Gastroesophageal sphincter (tissue), 4 donors: ENCODE measurements around the gene GSTM5. TPM values are rescaled to one million over a fixed set of nuclear protein-coding genes. Genes with fewer than 3 reads are reported as not detected.
A peak's percentile ranks its signal among the peaks of the same experiment; 100 is the strongest.
"Not testable (repeated sequence)": the region's sequence is repeated elsewhere in the genome, so short reads cannot be mapped to it uniquely, and the experiment has no call there.

Experiments
- ATAC-seq: fragments of 150-250 bp; one replicate; pipeline ENCODE4 v1.9.1; 2016; ENCODE audit warnings: mild to moderate bottlenecking, moderate library complexity
- H3K27ac ChIP-seq, 4 donors: fragments of 200-600 bp; sonication (generic) in 3 of 4; 1 replicate in 3 of 4; 2 replicates in 1 of 4; pipeline ENCODE4 v1.5.1; 2016 to 2019
- H3K27me3 ChIP-seq: fragments of 200-600 bp; sonication (generic); one replicate; pipeline ENCODE4 v1.5.1; 2019
- H3K36me3 ChIP-seq, 2 donors: fragments of 200-600 bp; sonication (generic); one replicate each; pipeline ENCODE4 v1.5.1; 2019; ENCODE audit warnings: control low read depth in 1 of 2
- H3K4me1 ChIP-seq, 3 donors: fragments of 200-600 bp; sonication (generic); 1 replicate in 2 of 3; 2 replicates in 1 of 3; pipeline ENCODE4 v1.5.1; 2016 to 2019; ENCODE audit warnings: control low read depth in 2 of 3
- H3K4me3 ChIP-seq, 2 donors: fragments of 200-600 bp; sonication (generic); one replicate each; pipeline ENCODE4 v1.5.1; 2019; ENCODE audit warnings: mild to moderate bottlenecking in 1 of 2, moderate library complexity in 1 of 2
- H3K9me3 ChIP-seq, 3 donors: fragments of 200-600 bp; sonication (generic); one replicate each; pipeline ENCODE4 v1.5.1; 2017 to 2019; ENCODE audit warnings: control low read depth in 2 of 3
- EP300 ChIP-seq: sonication (generic); formaldehyde crosslinking; IDR thresholded peaks from one replicate; pipeline ENCODE4 v1.6.1; 2017; ENCODE audit warnings: antibody characterized with exemption, mild to moderate bottlenecking
- POLR2A ChIP-seq, 2 donors: fragments of 450-650 bp; IDR thresholded peaks; one replicate each; pipeline ENCODE4 v1.6.1; 2017; ENCODE audit warnings: antibody characterized with exemption in 2 of 2, mild to moderate bottlenecking in 2 of 2, moderate library complexity in 1 of 2
- POLR2AphosphoS5 ChIP-seq: sonication (generic); formaldehyde crosslinking; IDR thresholded peaks from one replicate; pipeline ENCODE4 v1.6.1; 2017; ENCODE audit warnings: antibody characterized with exemption
- WGBS, 2 donors: methylation state at CpG; one replicate each; pipeline ENCODE4 v1.1.5; 2018; ENCODE audit warnings: low coverage in 1 of 2; 5-methylcytosine and 5-hydroxymethylcytosine counted together
- total RNA-seq, 4 donors: library from RNA; depleted of rRNA; stranded (reverse); fragments of >200 nt; gene quantifications; one replicate each; pipeline ENCODE4 v1.1.0, GENCODE V29; 2016
- TF ChIP-seq, protein P1 (sequence below), 4 experiments: fragments of 200-600 bp in 2 of 4; fragments of 450-650 bp in 2 of 4; sonication (generic) in 1 of 4; IDR thresholded peaks; one replicate each; pipeline ENCODE4 v1.5.1; 2017 to 2019; ENCODE audit warnings: antibody characterized with exemption in 4 of 4, mild to moderate bottlenecking in 2 of 4, moderate library complexity in 2 of 4

Gene GSTM5
- total RNA-seq, 4 donors from 2014 or later = 2.7 to 9.2 (median 6.3) TPM

DNA sequence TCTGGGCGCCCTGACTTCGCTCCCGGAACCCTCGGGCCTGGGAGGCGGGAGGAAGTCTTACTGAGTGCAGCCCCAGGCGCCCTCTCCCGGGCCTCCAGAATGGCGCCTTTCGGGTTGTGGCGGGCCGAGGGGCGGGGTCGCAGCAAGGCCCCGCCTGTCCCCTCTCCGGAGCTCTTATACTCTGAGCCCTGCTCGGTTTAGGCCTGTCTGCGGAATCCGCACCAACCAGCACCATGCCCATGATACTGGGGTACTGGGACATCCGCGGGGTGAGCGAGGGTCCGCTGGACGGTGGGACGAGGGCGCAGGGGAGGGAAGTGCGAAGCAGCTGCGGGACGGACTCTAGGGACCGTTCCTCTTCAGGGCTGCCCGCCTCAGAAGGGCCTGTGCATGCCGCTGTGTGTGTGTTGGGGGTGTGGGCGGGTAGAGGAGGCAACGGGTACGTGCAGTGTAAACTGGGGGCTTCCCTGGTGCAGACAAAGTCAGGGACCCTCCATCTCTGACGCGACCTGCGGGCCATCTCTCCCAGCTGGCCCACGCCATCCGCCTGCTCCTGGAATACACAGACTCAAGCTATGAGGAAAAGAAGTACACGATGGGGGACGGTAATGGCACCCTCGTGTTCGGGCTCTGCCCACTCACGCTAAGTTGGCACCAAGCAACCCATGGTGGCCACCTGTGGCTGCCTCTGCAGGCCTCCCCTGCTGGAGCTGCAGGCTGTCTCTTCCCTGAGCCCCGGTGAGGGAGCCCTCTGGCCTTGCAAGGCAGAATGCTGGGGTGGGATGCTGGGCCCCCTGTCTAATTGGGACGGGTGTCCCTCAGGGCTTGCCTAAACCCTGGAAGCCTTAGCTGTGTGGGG, 24.2 kb upstream of the GSTM5 start, which contains the start of gene GSTM1:
TSS of gene GSTM1 (plus strand) at position 177 of the 859 bp plus-strand sequence. CDS start at position 234, 57 bp downstream.
- peak; percentile 98 for ATAC-seq
- no CpG with 5 or more reads among the region's 46 CpGs for WGBS, 2 donors
- Histone ChIP-seq H3K4me1 (no peaks in the 10 kb centered on the region), H3K4me3 (no peak within 1 kb of the TSS), H3K27me3 (no peaks in the 10 kb centered on the region), H3K36me3 (no peaks in the 10 kb centered on the region), H3K9me3 (no peaks in the 10 kb centered on the region), H3K27ac (peak within 1 kb of the TSS in 1 of 4 donors; percentile 80)
- TF ChIP-seq, protein P1, sequence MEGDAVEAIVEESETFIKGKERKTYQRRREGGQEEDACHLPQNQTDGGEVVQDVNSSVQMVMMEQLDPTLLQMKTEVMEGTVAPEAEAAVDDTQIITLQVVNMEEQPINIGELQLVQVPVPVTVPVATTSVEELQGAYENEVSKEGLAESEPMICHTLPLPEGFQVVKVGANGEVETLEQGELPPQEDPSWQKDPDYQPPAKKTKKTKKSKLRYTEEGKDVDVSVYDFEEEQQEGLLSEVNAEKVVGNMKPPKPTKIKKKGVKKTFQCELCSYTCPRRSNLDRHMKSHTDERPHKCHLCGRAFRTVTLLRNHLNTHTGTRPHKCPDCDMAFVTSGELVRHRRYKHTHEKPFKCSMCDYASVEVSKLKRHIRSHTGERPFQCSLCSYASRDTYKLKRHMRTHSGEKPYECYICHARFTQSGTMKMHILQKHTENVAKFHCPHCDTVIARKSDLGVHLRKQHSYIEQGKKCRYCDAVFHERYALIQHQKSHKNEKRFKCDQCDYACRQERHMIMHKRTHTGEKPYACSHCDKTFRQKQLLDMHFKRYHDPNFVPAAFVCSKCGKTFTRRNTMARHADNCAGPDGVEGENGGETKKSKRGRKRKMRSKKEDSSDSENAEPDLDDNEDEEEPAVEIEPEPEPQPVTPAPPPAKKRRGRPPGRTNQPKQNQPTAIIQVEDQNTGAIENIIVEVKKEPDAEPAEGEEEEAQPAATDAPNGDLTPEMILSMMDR (IDR thresholded peaks at IDR 0.05) = no peak
- TF ChIP-seq EP300 = no peak
- TF ChIP-seq POLR2A (IDR thresholded peaks at IDR 0.05) = no peak
- TF ChIP-seq POLR2AphosphoS5 = no peak

DNA sequence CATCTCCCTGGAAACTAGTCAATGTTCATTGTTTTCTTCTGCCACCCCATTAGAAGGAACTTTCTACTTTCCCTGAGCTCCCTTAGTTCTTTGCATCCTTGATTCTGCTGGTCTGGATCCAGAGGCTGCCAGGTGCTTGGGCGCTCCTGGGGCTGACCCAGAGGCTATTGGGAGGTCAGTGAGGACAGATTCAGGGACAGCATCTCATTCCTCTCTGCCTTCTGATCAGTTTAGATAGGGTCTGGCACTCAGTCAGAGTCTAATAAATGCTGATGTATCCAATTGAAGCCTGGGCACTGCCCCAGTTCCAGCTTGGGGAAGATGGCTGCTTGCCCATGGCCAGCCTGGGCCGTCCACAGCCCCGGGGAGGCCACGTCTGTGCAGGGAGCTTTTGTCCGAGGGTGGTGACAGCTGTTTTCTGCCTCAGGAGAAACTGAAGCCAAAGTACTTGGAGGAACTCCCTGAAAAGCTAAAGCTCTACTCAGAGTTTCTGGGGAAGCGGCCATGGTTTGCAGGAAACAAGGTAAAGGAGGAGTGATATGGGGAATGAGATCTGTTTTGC, 22.1 kb upstream of the GSTM5 start:
- Histone ChIP-seq H3K27me3 (no peaks in the 10 kb centered on the region), H3K9me3 (no peaks in the 10 kb centered on the region), H3K36me3 (no peaks in the 10 kb centered on the region), H3K4me3 (no peak overlapping the region), H3K27ac (no peak overlapping the region), H3K4me1 (no peaks in the 10 kb centered on the region)
- whole genome bisulfite sequencing, 2 donors = no CpG with 5 or more reads among the region's 6 CpGs
- TF ChIP-seq, protein P1 (IDR thresholded peaks at IDR 0.05) = no peak
- no peak for ATAC-seq

DNA sequence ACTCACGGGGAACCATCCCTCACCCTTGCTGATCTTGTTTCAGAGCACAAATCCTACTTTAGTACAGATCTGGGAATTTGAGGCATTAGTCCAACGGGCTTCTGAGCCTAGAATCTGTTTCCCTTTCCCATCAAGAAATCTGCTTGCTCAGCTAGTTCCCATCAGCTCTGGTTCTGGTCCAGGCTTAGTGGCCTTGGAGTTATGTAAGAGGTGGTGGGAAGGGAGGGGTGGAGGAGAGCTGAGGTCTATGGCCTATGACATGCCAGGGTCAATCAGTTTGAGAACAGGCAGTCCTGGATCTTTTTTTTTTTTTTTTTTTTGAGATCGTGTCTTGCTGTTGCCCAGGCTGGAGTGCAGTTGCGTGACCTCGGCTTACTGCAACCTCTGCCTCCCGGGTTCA, 20.3 kb upstream of the GSTM5 start:
- Histone ChIP-seq H3K4me3 (no peak overlapping the region), H3K27ac (no peak overlapping the region), H3K27me3 (no peaks in the 10 kb centered on the region), H3K9me3 (no peaks in the 10 kb centered on the region), H3K4me1 (no peaks in the 10 kb centered on the region), H3K36me3 (no peaks in the 10 kb centered on the region)
- TF ChIP-seq POLR2AphosphoS5 = no peak
- TF ChIP-seq, protein P1 (IDR thresholded peaks at IDR 0.05) = no peak
- TF ChIP-seq EP300 = no peak
- no peak for TF ChIP-seq POLR2A (IDR thresholded peaks at IDR 0.05)
- 0% methylated on average over 1 of the region's 6 CpGs; no CpG with 5 or more reads in 1 of the 2 donors for WGBS, 2 donors
- peak; percentile 54 for ATAC-seq

DNA sequence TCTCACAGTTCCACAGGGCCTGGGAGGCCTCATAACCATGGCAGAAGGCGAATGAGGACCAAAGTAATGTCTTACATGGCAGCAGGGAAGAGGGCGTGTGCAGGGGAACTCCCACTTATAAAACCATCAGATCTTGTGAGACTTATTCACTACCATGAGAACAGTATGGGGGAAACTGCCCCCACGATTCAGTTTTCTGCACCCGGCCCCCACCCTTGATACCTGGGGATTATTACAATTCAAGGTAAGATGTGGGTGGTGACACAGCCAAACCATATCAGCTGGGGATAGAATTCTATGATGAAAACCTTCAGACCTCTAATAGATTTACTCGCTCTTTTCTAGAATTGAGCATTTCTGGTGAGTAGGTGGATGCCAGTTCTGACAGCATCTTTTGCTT, 17.7 kb upstream of the GSTM5 start:
- not testable (repeated sequence) for H3K9me3 ChIP-seq, H3K4me1 ChIP-seq, H3K36me3 ChIP-seq, H3K27me3 ChIP-seq, H3K4me3 ChIP-seq, ATAC-seq, H3K27ac ChIP-seq
- 80% methylated on average over 1 of the region's 5 CpGs; no CpG with 5 or more reads in 1 of the 2 donors for WGBS, 2 donors

DNA sequence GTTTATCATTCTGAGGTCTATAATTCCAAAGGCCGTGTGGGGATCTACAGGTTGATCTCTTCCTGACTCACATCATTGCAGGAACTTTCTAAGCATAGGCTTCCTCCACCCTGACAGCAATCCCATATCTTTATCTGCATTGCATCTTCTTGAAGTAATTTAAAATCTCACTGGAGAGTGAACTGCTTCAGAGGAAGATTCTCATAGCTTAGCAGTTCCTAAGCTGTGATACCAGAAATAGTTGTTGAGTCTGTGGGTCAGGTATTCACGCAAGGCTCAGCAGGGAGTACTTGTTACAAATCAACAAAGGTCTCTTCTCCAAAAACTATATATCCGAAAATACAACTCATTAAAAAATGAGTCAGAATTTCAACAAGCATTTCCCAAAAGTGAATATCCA, 16.9 kb upstream of the GSTM5 start:
- H3K27ac ChIP-seq, H3K27me3 ChIP-seq, H3K4me1 ChIP-seq, H3K9me3 ChIP-seq, ATAC-seq, H3K36me3 ChIP-seq, H3K4me3 ChIP-seq: not testable (repeated sequence)
- WGBS, 2 donors = no CpG with 5 or more reads among the region's 3 CpGs

DNA sequence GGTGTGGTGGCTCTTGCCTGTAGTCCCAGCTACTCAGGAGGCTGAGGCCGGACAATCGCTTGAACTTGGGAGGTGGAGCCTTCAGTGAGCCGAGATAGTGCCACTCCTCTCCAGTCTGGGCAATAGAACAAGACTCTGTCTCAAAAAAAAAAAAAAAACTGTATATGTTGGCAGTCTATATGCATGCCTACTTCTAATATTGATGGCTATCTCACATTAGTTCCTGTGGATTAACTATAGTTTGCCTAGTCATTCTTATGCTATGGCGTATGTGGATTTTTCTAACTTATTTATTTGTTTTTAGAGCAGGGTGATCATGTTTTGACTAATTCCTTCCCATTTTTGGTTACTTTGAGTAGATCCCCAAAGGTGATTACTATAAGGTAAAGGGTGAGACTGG, 15.0 kb upstream of the GSTM5 start:
- Histone ChIP-seq H3K9me3 (no peaks in the 10 kb centered on the region), H3K27ac (no peak overlapping the region), H3K36me3 (no peaks in the 10 kb centered on the region), H3K4me3 (no peak overlapping the region), H3K27me3 (no peaks in the 10 kb centered on the region), H3K4me1 (no peaks in the 10 kb centered on the region)
- WGBS, 2 donors = no CpG with 5 or more reads among the region's 4 CpGs
- TF ChIP-seq, protein P1 (IDR thresholded peaks at IDR 0.05) = no peak
- no peak for TF ChIP-seq POLR2A (IDR thresholded peaks at IDR 0.05)
- TF ChIP-seq EP300 = no peak
- TF ChIP-seq POLR2AphosphoS5 = no peak
- no peak for ATAC-seq

DNA sequence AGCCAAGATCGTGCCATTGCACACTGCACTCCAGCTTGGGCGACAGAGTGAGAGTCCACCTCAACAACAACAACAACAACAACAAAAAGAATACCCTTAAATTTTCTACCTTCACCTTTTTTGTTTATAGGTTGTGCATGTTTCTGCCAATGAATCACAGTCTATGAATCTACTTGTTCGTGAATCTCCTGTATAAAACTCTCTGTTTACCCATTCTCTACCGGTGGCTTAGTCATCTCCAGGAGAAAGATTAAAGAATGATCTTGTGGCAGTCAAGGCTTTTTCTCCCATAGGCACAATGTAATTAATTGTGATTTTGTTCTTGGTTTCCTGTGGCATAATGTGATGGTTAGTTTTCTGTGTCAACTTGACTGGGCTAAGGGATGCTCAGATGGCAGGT, 14.2 kb upstream of the GSTM5 start:
- not testable (repeated sequence) for H3K36me3 ChIP-seq, H3K27ac ChIP-seq, H3K9me3 ChIP-seq, H3K27me3 ChIP-seq, H3K4me3 ChIP-seq, ATAC-seq, H3K4me1 ChIP-seq
- 20% methylated on average over 1 of the region's 4 CpGs; no CpG with 5 or more reads in 1 of the 2 donors for WGBS, 2 donors

DNA sequence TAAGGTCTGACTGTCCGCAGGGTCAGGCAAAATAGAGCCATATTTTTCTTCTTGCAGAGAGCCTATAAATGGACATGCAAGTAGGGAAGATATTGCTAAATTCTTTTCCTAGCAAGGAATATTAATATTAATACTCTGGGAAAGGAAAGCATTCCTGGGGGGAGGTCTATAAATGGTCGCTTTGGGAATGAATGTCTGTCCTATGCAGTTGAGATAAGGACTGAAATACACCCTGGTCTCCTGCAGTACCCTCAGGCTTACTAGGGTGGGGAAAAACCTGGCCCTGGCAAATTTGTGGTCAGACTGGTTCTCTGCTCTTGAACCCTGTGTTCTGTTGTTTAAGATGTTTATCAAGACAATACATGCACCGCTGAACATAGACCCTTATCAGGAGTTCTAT, 9.1 kb upstream of the GSTM5 start:
- not testable (repeated sequence) for ATAC-seq, H3K36me3 ChIP-seq, H3K9me3 ChIP-seq, H3K27ac ChIP-seq, H3K27me3 ChIP-seq, H3K4me1 ChIP-seq, H3K4me3 ChIP-seq
- 89 to 94% methylated on average over 3 of the region's 3 CpGs for WGBS, 2 donors
